HG03025 (cell line): ENCODE results near the gene CCDC97.
A peak's percentile ranks its signal among the peaks of the same experiment; 100 is the strongest.
"Not testable (repeated sequence)": the region's sequence is repeated elsewhere in the genome, so short reads cannot be mapped to it uniquely, and the experiment has no call there.

Experiments used
- ATAC-seq: cut with Tn5 transposase; IDR thresholded peaks from one replicate; pipeline ENCODE4 v1.9.1; 2021; ENCODE audit warnings: mild to moderate bottlenecking, moderate library complexity; ENCODE audit not compliant: unreplicated experiment, low FRiP score

CCDC97 gene

DNA sequence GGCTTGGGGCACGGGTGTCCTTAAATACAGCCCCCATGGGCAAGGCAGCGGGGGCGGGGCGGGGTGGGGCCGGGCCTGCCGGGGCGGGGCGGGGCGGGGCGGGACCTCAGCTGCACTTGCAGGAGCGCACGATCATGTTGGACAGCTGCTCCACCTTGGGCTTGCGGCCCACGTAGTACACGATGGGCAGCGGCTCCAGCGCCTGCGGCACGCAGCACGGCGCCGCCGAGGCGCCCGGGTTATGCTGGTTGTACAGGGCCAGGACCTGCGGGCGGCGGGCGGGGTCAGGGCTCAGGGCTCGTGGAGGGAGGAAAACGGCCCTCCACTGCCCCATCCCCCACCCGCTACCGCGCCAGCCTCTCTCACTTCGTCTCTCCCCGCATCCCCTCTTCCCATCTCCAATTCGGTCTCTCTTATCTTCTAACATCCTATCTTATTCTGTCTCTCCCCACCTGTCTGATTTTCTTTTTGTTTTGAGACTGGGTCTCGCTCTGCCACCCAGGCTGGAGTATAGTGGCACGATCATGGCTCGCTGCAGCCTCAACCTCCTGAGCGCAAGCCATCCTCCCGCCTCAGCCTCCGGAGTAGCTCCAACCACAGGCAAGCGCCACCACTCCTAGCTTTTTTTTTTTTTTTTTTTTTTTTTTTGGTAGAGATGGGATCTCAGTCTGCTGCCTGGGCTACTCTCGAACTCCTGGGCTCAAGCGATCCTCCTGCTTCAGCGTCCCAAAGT is 21.1 kb downstream of the CCDC97 start:
- ATAC-seq, result no peak

DNA sequence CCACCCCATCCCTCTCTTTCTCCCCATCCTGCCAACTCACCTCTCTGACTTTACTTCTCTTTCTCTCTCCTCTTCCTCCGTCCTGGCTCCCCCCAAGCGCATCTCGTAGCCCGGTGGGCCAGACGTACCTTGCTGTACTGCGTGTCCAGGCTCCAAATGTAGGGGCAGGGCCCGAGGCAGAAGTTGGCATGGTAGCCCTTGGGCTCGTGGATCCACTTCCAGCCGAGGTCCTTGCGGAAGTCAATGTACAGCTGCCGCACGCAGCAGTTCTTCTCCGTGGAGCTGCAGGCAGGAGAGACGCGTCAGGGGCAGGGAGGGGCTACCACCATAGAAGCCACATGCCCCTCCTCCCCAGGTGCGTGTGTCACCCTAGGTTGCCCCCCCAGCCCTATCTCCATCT is 22.0 kb downstream of the CCDC97 start:
- ATAC-seq, result no peak

DNA sequence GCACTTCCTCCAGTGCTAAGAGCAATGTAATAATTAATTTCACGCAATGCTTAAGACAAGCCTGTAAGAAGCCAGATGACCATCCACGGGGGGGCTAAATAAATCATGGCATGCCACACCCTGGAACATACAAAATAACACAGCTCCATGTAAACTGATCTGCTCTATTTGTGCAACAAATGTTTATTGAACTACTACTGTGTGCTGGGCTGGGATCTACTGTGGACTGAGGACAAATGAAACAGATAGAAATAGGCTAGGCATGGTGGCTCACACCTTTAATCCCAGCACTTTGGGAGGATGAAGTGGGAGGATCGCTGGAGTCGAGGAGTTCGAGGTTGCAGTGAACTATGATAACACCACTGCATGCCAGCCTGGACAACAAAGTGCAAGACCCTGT is 22.5 kb downstream of the CCDC97 start:
- ATAC-seq, result no peak

DNA sequence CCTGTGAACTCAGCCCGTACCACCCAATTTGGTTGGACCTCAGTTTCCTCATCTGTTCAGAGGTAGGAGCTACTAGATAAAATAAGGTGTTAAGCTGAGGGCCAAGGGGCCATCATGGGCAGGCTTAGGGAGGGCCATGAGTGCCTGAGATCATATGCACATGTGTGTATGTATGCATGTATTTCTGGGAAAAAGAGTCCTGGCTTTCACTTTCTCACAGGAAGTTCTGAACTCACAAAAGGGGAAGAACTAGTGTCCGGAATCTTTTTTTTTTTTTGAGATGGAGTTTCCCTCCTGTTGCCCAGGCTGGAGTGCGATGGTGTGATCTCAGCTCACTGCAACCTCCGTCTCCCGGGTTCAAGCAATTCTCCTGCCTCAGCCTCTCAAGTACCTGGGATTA is 24.8 kb downstream of the CCDC97 start:
- no peak for ATAC-seq

DNA sequence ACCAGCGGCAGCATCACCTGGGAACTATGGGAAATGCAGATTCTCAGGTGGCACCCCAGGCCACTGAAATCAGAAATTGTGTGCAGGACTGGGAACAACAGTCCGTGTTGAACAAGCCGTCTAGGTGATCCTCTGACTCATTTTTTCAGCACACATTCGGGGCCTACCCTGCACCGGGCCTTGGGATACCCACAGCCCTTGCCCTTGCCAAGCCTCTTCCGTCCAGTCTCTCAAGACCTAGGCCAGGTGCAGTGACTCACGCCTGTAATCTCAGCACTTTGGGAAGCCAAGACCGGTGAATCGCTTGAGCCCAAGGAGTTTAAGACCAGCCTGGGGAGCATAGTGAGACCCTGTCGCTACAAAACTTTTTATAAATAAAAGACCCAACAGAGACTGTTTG is 25.5 kb downstream of the CCDC97 start:
- no peak for ATAC-seq

DNA sequence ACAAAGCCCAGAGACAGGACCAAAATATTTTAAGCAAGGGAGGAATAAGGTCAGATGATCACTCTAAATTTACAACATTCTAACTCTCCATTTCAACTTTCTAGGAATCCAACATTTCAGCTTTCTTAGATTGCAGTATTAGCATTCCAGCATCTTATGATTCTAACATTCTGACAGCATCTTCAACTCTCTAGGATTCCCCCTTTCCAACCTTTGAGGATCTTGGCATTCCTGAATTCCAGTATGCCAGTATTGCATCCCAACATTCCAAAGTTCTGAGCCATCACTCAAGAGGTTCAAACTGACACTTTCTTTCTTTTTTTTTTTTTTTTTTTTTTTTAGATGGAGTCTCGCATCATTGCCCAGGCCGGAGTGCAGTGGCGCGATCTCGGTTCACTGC is 30.0 kb downstream of the CCDC97 start:
- ATAC-seq, result no peak

DNA sequence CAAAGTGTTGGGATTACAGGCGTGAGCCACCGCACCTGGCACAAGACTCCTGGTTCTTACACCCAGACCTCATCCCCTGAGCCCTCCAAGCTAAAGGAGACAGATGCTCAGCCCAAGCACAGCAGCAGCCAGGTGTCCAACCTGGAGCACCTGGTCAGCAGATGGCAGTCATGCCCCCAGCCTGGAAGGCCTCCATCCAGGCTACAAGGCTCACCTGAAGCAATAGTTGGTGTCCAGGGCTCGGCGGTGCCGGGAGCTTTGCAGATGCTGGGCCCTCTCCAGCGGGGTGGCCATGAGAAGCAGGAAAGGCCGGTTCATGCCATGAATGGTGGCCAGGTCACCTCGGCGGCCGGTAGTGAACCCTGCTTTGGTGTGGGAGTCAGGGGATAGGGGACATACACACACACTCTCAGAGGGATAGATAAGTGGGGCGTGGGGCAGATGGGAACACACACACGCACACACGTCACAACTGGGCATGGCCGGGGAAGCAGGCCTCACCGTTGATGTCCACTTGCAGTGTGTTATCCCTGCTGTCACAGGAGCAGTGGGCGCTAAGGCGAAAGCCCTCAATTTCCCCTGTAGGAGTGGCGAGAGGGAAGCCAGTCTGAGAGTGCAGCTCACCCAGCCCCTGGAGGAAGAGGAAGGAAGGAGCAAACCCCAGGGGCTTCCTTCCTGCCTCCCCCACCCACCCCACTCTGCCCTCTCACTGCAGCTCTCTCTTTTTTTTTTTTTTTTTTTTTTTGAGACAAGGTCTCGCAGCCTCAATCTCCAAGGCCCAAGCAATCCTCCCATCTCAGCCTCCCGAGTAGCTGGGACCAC is 31.9 kb downstream of the CCDC97 start:
- no peak for ATAC-seq

DNA sequence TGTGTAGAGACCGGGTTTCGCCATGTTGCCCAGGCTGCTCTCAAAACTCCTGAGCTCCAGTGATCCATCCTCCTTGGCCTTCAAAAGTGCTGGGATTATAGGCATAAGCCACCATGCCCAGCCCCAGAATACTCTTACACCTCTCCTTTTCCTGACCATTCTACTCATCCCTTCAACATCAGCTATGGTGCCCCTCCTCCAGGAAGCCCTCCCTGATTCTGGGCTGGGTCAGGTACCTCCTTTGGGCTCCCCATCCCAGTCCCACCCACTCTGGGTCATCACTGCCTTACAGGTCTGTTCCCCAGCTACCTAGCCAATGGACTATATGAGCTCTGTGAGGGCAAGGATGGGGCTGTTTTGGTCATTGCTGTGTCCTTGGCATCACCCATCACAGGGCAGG is 34.2 kb downstream of the CCDC97 start:
- no peak for ATAC-seq

DNA sequence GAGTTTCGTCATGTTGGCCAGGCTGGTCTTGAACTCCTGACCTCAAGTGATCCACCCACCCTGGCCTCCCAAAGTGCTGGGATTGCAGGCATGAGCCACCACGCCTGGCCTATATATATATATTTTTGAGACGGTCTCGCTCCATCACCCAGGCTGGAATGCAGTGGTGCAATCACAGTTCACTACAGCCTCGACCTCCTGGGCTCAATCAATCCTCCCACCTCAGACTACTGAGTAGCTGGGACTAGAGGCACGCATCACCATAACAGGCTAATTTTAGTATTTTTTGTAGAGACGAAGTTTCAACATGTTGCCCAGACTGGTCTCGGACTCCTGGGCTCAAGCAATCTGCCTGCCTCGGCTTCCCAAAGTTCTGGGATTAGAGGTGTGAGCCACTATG is 36.9 kb downstream of the CCDC97 start:
- not testable (repeated sequence) for ATAC-seq

DNA sequence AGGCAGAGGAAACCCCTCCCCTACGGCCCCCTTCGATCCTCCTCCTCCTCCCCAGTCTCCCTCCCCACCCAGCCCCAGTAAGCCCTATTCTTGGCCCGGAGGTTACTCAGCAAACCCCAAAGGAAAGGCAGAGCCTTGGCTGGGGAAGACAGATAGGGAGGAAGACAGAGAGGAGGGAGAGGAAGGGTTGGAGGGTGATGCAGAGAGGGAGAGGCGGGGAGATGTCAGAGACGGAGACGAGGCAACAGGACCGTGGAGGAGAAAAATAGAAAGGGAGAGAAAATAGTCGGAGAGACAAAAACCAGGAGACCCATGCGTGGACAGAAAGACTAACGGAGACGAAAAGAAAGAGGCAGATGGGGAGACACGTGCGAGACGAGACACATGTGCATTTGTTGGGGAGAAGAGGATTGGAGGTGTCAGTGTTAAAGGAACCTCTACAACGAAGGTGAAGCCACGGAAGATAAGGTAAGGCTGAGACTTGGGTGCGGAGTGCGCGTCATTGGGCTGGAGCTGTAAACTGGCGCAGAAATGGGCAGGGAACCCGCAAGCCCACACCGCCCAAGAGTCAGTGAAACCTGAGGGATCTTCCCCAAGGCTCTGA is 40.9 kb downstream of the CCDC97 start:
- ATAC-seq, result no peak

DNA sequence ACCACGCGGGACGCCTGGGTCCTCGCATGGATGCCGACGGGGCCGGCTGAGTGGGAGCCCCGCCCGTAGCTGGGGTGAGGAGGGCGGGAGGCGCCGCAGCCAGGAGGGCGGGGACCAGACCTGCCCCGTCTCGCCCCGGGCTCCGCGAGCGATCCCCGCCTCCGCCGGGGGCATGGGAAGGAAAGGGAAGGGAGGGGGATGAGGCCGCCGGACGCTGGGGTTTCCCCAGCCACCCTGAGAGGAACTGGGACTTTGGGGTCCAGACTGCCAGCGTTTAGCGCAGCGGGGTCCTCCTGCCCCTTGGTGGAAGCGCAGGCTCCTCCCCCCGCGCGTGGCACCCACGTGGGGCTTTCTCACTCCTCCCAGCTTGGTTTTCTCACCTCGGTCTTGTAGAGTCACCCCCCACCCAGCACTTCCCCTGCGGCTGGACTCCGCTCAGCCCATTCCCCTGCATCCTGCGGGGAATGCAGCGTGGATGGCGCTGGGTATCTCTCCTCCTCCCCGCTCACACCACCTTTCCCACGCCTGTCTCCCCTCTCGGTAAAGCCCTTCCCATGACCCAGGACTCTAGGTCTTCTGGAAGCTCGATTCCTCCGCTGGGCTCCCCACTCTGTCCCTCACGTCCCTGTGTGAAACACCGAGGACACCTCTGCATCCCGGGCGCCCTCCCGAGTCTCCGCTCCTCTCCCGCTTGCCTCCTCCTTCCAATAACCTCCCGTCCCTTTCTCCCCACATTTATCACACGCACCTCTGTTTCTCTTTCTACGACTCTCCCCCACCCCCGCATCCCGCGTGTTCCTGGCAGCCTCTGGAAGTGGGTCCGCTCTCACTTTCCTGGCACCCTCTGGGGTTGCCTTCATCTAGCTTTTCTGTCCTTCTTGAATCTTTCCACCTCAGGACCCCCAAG is 41.6 kb downstream of the CCDC97 start:
- no peak for ATAC-seq

DNA sequence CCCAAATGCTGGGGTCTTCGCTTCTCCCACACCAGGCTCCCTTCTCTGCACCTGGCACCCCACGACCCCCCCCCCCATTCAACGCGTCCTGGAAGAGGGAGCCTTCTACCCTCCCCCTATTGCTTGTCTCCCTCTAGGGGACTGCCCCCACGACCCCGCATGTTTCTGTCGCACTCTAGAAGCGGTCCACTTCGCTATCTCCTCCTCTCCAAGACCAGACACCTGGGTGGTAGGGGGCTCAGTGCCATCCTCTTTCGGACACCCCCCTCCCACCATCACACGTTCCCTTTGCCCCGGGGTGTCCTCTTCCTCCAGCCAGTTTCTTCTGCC is 42.3 kb downstream of the CCDC97 start:
- no peak for ATAC-seq

DNA sequence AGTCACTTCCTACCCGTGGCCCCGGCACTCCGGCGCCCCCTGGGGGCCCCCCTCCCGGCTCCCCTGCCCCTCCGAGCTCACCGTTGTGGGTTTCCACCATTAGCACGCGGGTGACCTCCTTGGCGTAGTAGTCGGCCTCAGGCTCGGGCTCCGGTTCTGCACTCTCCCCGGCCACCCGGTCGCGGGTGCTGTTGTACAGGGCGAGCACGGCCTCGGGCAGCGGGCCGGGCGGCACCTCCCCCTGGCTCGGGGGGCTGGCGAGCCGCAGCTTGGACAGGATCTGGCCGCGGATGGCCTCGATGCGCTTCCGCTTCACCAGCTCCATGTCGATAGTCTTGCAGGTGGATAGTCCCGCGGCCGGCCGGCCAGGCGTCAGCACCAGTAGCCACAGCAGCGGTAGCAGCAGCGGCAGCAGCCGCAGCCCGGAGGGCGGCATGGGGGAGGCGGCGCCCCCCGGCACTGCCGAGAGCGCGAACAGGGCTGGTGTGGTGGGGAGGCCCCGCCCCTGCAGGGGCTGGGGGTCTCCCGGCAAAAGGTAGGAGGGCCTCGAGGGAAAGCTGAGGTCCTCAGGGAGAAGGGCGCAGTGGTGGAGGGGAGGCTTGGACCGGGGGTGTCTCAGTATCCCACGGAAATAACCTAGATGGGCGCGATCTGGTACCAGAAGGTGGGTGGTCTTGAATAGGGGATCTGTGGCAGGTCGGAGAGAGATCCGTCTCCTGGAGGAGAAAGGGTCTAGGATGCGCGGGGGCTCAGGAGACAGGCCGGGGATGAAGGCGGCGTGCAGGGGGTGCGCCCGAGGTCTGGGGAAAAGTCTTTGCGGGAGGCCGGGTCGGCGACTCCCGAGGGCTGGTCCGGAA is 42.9 kb downstream of the CCDC97 start:
- ATAC-seq, result no peak

DNA sequence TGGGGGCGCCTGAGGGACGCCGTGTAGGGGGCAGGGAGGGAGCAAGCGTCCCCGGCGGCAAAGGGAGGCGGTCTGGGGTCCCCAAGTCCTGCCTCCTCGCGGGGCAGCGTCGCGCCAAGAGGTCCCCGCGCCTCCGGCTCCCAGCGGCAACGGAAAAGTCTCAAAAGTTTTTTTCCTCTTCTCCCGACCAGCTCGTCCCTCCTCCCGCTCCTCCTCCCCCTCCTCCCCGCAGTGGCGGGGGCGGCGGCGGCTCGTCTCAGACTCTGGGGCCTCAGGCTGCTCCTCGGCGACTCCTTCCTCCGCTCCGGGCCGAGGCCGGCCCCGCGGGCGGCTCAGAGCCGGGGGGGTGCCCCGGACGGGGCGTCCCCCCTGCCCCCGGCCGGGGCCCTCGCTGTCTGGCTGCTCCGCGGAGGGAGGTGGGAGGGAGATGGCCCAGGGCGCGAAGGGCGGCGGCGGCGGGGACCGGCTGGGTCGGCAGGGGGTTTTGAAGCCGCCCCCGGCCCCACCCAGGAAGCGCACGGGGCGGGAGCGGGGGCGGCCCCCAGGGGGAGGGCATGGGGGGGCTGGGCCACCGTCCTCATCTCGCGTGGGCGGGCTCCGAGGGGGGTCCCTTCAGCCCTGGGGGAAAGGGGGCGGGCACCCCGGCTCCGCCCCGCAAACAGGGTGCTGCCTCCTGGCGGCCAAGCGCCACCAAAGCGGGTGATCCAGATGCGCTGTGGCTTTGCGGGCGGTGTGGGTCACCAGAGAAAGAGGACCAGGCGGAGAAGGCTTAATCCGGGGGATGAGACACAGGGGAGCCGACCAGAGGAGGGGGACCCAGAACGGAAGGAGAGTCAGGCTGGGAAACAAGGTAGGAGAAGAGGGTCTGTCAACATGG is 43.7 kb downstream of the CCDC97 start, which contains the start of gene TGFB1:
Gene TGFB1, minus strand, starts transcription at position 457 of the 877 bp plus-strand sequence. CDS start 878 bp downstream, outside the sequence.
- peak; percentile 40 for ATAC-seq

DNA sequence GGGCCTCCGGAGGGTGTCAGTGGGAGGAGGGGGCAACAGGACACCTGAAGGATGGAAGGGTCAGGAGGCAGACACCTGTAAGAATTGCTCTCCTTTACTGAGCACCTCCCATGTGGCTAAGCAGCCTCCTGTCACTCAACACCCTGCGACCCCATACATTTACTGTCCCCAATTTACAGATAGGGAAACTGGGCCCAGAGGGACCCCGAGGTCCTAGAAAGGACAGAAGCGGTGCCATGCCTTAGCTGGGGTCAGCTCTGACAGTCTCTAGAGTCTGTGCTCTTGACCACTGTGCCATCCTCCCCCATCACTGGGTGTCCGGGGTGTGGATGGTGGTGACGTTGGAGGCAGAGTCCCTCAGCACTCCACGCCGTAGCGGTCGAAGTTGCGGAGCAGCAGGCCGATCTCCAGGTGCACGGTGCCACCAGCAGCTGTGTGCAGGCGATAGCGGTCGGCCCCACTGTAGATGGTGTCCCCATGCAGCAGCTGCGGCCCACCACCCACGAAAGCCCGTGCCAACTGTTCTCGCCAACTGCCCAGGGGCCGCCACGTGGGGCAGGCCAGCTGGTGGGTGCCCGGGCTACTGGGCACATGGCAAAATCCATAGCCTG is 44.5 kb downstream of the CCDC97 start:
- no peak for ATAC-seq

DNA sequence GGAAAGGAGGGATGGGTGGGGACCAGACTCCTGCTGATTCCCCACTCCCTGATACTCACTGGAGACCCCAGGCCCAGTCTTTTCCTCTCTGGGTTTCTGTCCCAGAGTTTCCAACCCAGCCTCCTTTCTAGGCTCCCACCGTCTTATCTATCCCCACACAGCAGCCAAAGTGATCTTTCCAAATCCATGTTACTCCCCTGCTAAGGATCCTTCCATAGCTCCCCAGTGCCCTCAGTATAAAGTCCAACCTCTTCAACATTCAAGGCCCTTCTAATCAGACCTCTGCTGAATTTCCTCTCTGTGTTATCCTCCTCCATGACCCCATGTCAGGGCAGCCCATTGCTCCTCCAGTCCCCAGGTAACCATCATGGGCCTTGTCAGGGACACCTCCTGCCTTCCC is 45.1 kb downstream of the CCDC97 start:
- ATAC-seq, result no peak

DNA sequence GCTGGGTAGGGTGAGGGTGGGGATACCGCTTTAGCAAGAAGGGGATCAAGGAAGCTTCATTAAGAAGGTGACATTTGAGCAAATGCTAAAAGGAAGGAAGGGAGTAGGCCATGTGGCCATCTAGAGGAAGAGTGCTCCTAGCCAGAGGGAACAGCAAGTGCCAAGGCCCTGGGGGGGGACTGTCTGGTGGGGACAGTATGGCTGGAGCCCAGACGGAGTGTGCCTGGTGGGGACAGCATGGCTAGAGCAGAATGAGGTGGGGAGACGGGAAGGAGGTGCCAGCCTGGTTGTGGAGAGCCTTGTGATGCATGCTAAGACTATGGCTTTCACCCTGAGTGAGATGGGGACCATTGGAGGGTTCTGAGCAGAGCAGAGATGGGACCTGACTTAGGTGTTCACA is 45.8 kb downstream of the CCDC97 start:
- no peak for ATAC-seq

DNA sequence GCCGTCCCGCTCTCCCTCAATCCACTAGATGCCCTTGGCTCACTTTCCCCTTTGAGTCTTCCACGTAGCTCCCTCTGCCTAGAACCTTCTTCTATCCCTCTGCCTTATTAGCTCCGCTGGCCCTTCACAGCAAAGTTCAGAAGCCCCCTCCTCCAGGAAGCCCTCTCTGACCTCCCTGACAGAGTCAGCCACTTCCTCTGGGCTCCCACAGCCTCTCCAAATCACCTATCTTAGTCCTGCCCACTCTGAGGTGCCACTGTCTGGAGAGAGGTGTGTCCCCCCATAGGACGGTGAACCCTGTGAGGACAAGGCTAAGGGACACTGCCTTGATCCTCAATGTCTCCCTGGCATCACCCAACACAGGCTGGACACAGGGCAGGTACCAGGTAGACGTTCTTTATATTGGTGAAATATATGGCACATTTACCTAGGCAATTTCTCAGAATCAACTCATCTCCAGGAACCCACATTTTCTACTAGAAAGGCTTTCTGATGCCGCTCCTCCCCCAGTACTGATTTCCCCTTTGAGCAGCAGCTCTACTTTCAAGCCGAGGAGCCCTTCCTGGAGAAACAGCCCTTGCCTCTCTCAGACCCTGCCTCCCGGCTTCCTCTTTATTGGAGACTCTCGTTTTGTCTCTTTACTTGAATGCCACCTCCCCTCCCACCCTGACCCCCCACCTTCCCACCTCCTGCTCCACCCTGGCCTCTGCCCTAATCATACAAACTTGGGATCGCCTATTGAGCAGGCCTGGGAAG is 47.2 kb downstream of the CCDC97 start:
- ATAC-seq, result no peak
